Heart left ventricle (tissue), 13 donors: ENCODE data around the gene MCL1.

Experiments
- POLR2A ChIP-seq, 2 donors: fragments of 450-650 bp; IDR thresholded peaks; one replicate each; pipeline ENCODE4 v1.6.1; 2017; ENCODE audit warnings: antibody characterized with exemption in 2 of 2, mild to moderate bottlenecking in 2 of 2, moderate library complexity in 2 of 2
- TF ChIP-seq, protein P1 (sequence below), 12 donors: fragments of 200-600 bp; sonication (generic) in 4 of 12; IDR thresholded peaks; one replicate each; pipeline versions ENCODE4 v1.5.0 to v1.8.0; 2018 to 2022; ENCODE audit warnings: antibody characterized with exemption in 12 of 12, mild to moderate bottlenecking in 5 of 12
- donor health status: ischemic (EF 13 %, LVEDD 7.1; RV severe dilation, severe dysfunction).
- donor health status: DM: no; HTN: yes; CAD: no.
- donor health status: DM: no; HTN: no; CAD: no.
- donor health status: ischemic (EF 25% LVEDD 6.9; RV normal size, moderate dysfunction).
- donor health status: ischemic (EF 25% LVEDD 5.7; RV mildly dilated, moderate dysfunction).
- donor health status: ischemic (EF 35%, LVEDD 5.7; RV mildly dilated, moderate dysfunction).
- donor health status: nonischemic (EF 11% LVEDD 7.7; RV severe dilation, severe dysfunction).
- donor health status: DM: yes; HTN: yes; CAD: no.
- donor health status: PGD.
- donor health status: ischemic (EF 29% LVEDD 5.4; RV normal size, mild dysfunction).
- donor health status: nonischemic (EF 23%, LVEDD 6.1; RV moderate dilation, normal function).

DNA sequence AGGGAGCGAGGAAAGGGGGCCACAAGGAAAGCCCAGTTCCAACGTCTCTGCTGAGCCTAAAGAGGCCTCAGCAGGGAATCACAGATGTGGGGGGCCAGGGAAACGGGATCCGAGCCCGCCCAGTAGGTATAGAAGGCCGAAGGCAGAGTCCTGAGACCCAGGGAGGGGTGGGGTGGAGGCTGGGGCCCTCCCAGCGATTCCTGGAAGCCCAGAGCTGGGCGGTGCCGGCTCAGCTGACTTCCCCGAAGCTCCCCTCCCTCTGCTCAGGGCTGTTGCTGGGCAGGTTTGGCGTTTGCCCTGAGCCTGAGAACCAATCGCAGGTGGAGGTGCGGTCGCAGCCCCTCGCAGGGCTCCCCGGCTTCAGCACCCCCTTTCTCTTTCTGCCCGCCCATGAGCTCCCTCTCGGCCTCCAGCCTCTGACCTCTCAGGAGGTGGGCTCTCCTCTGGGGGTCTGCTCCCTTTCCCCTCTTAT lies 17.4 kb downstream of the MCL1 start:
- TF ChIP-seq, protein P1, sequence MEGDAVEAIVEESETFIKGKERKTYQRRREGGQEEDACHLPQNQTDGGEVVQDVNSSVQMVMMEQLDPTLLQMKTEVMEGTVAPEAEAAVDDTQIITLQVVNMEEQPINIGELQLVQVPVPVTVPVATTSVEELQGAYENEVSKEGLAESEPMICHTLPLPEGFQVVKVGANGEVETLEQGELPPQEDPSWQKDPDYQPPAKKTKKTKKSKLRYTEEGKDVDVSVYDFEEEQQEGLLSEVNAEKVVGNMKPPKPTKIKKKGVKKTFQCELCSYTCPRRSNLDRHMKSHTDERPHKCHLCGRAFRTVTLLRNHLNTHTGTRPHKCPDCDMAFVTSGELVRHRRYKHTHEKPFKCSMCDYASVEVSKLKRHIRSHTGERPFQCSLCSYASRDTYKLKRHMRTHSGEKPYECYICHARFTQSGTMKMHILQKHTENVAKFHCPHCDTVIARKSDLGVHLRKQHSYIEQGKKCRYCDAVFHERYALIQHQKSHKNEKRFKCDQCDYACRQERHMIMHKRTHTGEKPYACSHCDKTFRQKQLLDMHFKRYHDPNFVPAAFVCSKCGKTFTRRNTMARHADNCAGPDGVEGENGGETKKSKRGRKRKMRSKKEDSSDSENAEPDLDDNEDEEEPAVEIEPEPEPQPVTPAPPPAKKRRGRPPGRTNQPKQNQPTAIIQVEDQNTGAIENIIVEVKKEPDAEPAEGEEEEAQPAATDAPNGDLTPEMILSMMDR (IDR thresholded peaks at IDR 0.05) = no peak
- no peak for TF ChIP-seq POLR2A (IDR thresholded peaks at IDR 0.05)
